T-helper 2 cell treated with Interferon-gamma antibody and Interleukin-4, amounts not matched to agents 100 ng/mL and 5 ng/mL, for 36 hours (primary cell): ENCODE data around the gene PRKAR1B. TPM values are rescaled to one million over a fixed set of nuclear protein-coding genes. Genes with fewer than 3 reads are reported as not detected.
"Not testable (repeated sequence)": the region's sequence is repeated elsewhere in the genome, so short reads cannot be mapped to it uniquely, and the experiment has no call there.

Experiments
- intact Hi-C: fragments of 100-400 bp; cut with micrococcal nuclease; formaldehyde crosslinking; loops from one replicate; pipeline ENCODE4 v1.15.1; 2023
- total RNA-seq: library from RNA; stranded (reverse); gene quantifications from 2 replicates; pipeline ENCODE4 v1.2.3, GENCODE V29; 2022

The PRKAR1B gene
- total RNA-seq, 1 donor from 2014 or later, result 32.7 TPM

DNA sequence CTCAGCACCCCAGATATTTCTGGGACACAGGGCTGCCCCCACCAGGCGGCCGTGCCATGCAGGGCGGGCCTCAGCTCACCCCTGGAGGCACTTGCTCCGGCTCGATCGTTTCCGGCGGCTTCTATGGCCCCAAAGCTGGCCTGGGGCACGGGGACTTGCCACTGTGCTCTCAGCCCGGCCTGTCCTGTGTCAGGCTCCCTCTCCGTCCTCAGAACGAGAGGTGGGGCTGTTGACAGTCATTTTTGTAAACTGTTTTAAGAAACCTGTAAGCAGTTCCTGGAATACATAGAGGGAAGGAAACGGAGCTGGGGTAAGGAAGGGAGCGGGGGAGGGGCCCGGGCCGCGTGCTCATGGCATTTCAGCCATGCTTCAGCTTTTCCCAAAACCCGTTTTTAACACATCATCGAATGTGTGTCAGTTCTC, 30.7 kb upstream of the PRKAR1B start:
- intact Hi-C loops, result no loop called here

DNA sequence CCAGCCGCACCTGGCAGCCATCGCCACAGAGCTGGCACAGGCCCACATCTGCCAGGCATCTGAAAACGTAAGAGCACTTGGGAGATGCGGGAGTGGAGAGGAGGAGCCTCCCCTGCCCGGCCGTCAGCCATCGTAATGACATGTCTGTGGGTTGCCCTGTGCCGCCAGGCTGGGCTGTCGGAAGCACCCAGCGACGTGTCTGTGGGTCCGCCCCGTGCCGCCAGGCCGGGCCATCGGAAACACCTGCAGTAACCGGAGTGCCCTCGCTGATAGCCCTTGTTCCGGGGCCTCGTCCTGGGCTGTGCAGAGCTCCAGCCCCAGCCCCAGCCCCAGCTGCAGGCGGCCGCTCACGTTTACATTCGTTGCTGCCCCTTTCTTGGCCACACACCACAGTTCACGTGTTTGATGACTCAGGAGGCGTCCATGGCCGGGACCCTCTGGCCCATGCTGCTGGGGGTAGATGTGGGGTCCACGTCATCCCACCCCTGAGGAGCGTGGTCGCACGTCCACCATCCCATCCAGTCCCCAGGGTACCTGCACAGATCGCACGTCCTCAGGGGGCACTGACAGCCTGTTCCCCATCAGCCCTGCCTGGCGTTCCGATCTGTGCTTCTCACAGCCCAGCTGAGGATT, 30.0 kb upstream of the PRKAR1B start:
- intact Hi-C loops, result no loop called here

DNA sequence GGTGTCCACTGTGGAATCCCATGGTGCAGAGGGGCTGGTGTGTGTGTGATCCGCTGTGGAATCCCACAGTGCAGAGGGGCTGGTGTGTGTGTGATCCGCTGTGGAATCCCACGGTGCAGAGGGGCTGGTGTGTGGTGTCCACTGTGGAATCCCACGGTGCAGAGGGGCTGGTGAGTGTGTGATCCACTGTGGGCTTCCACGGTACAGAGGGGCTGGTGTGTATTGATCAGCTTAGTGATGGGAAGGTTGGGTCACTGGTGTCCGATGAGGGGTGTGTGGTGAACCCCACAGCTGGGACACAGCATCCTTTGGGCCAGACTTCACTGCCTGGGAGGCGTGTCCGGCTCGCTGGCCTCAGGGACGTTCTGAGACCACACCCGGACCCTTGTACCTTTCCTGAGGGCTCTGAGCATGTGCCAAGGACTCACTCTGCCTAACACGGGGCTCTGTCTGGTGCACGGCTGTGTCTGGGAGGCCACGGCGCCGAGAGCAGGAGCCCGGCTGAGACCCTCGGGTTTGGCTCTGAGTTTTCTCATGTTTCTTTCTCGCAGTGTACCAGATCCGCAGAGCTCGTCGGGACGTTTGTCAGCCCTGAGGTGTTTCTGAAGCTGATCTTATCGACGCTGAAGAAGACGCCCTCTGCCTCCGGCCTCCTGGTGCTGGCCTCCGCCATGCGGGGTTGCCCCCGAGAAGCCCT, 29.3 kb upstream of the PRKAR1B start:
- intact Hi-C loops, result no loop called here

DNA sequence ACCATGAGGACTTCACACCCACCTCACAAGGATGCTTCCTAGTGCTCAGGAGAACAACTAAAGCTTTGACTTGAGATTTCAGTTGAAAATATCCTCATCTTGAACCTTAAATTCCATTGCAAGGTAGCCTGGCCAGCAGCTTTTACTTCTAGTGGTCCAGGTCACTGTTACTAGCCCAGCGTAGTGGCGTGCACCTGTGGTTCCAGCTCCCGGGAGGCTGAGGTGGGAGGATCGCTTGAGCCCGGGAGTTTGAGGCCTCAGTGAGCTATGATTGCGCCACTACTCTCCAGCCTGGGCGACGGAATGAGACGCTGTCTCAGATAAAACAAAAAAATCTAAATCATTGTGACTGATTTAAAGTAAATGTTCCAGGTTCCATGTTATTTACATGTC, 28.3 kb upstream of the PRKAR1B start:
- intact Hi-C loops, result no loop called here

DNA sequence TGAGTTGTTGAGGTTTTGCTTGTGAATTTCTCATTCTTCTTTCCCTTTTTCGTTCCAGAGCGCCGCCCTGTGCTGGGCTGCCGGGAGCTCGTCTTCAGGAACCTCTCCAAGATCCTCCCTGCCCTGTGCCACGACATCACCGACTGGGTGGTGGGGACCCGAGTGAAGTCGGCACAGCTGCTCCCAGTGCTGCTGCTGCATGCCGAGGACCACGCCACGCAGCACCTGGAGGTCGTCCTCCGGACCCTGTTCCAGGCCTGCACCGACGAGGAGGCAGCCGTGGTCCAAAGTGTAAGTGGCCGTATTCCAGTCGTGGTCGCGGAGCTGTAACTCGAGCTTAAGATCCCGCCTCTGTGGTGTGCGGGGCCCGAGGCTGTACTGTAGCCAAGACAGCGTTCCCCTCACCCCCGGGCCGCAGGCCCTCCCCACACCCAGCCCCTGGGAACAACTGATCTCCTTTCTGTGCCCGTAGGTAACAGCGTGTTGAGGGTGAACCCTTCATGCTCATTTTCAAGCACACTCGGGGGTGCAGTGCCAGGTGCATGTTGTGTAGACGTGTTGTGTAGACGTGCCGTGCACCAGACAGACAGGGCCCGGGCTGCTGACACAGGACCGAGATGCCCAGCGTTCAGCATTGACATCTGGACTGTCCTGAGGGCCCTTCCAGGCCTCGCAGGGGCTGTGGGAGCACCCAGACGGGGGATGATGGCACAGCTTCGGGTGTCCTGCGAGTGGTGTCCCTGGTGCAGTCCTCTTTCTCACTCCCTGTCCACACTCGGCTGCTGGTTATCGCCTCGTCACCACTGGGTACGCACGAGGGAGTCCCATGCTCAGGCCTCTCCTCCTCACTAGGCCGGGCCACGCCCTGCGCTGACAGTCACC, 27.7 kb upstream of the PRKAR1B start:
- intact Hi-C loops, result no loop called here

DNA sequence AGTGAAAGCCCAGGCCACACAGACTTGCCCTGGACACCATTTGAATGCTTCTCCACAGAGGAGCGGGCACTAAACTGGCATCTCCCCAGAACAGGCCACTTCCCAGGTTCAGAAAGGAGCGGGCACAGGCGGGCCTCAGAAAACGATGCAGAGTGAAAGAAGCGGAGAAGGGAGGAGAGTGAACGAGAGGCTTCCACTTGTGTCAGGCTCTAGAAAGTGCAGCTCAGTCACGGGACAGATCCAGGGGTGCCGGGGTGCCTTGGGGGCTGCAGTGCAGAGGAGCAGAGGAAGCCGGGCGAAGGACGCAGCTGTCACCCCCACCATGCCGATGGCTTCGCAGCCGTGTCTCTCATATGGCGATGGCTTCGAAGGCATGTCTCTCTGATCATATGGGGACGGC, 26.1 kb upstream of the PRKAR1B start:
- intact Hi-C loops, result no loop called here

DNA sequence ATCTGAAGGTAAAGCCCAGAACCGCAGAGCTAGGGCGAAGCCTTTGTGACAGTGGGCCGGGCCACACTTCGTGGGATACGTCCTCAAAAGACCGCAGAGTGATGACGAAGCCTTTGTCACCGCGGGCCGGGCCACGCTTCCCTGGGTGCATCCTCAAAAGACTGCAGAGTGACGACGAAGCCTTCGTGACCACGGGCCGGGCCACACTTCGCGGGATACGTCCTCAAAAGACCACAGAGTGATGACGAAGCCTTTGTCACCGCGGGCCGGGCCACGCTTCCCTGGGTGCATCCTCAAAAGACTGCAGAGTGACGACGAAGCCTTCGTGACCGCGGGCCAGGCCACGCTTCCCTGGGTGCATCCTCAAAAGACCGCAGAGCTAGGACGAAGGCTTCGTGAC, 25.2 kb upstream of the PRKAR1B start:
- intact Hi-C loops, result not testable (repeated sequence)

DNA sequence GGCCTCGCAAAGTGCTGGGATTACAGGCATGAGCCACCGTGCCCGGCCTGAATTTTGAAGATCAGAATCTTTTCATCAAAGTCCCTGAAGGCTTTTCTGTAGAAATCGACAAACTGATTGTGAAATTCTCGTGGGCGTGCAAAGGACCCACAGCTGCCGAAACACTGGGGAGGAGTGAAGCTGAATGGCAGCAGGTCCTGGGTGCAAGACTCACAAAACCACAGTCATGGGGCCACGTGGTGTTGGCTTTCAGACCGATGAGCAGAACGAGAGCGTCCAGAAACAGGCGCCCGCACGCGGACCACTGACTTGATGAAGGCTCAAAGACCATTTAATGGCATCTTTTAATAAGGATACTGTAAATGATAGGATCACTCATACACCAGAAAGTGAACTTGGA, 24.7 kb upstream of the PRKAR1B start:
- intact Hi-C loops, result no loop called here

DNA sequence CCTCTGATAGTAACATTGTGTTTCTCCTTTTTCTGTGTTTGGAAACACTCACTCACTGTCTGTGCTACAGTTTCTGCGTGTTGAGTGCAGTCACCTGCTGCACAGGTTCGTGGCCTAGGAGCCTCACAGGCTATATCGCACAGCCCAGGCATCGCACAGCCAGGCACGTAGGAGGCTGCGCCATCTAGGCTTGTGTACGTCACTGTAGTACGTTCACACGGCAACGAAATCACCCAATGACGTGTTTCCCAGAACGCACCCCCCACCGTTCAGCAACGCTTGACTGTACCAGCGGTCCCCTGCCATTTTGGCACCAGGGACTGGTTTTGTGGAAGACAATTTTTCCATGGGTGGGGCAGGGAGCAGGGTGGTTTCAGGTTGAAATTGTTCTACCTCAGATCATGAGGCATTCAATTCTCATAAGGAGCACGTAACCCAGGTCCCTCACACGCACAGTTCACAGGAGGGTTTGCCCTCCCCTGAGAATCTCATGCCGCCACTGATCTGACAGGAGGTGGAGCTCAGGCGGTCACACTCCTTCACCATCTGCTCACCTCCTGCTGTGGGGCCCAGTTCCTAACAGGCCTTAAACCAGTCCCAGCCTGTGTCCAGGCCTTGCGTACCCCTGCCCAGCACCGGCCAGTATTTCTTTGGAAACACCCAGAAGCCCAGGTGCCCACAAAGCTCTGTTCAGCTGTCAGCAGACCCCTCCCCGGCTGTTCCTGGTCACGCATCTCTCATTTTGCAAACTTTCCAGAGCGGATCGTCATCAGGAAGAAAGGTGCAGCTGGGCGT, 23.2 kb upstream of the PRKAR1B start:
- intact Hi-C loops, result no loop called here

DNA sequence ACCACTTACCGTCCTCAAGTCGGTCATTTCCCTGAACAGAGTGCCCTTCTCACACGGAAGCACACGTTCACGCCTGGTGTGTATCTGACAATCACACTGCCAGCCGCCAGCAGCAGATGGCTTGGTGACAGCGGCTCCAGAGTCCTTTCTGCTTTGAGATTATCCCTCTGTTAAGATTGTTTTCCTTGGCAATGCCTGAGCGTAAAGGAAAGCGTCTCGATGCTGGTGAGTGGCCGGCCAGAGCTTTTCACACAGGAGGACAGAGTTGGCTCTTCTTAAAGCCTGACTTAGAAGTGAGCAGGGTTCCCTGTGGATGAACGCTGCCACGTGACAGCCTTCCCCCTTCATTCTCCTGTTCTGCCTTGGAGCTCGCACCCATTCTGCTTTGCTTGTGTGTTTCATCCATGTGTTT, 22.1 kb upstream of the PRKAR1B start:
- intact Hi-C loops, result no loop called here

DNA sequence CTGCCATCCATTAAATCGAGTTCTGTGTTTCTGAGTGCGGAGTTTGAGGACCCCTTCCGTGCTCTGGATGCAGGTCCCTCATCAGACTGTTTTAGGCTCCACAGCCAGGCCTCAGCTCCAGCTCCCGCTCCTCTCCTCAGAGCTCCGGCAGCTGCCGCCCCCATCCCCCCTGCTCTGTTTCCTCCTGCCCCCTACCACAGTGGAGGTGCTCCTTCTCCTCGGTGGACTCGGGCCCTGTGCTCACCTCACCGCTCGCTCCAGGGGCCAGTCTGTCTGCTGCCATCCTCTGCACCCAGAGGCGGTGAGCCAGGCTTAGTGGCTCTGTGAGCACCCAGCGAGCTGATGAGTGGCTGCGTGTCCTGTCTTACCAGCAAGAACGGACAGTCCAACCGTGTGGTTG, 21.4 kb upstream of the PRKAR1B start:
- intact Hi-C loops, result no loop called here

DNA sequence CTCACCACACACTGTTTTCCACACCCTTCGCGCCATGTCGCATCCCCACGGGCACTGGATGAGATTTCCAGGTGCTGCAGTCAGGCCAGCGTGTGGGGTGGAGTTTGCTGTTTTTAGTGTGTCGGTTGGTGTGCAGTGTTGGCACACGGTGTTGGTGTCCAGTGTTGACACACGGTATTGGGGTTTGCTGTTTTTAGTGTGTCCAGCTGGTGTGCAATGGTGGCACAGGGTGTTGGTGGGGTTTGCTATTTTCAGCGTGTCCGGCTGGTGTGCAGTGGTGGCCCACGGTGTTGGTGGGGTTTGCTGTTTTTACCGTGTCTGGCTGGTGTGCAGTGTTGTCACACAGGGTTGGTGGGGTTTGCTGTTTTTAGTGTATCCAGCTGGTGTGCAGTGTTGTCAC, 20.1 kb upstream of the PRKAR1B start:
- intact Hi-C loops, result no loop called here

DNA sequence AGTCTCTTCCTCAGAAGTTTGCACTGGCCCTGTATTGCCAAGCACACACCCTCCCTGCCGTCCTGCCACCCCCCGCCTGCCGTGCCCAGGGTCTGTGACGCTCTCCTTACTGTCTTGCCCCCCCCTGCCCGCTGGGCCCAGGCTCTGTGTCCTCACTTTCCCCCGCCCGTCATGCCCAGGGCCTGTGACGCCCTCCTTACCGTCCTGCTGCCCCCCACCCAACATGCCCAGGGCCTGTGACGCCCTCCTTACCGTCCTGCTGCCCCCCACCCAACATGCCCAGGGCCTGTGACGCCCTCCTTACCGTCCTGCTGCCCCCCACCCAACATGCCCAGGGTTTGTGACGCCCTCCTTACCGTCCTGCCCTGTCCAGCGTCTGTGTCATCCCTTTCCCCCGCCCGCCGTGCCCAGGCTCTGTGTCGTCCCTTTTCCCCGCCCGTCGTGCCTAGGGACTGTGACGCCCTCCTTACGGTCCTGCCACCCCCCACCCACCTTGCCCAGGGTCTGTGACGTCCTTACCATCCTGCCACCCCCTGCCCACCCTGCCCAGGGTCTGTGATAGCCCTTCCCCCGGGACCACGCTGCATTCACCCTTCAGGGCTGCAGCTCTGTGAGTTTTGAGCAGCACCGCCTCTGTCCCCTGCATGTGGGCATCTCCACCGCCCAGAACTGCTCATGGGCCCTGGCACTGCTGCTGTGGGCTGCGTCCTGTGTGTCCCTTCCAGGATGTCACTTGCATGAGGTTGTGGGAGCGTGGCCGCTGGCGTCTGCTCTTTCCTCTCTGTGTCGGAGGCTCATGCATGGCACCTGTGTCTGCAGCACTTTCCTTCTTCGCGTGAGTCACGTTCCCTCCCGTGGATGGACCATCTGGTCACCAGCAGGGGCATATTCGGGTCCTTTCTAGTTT, 19.3 kb upstream of the PRKAR1B start:
- intact Hi-C loops, result no loop called here

DNA sequence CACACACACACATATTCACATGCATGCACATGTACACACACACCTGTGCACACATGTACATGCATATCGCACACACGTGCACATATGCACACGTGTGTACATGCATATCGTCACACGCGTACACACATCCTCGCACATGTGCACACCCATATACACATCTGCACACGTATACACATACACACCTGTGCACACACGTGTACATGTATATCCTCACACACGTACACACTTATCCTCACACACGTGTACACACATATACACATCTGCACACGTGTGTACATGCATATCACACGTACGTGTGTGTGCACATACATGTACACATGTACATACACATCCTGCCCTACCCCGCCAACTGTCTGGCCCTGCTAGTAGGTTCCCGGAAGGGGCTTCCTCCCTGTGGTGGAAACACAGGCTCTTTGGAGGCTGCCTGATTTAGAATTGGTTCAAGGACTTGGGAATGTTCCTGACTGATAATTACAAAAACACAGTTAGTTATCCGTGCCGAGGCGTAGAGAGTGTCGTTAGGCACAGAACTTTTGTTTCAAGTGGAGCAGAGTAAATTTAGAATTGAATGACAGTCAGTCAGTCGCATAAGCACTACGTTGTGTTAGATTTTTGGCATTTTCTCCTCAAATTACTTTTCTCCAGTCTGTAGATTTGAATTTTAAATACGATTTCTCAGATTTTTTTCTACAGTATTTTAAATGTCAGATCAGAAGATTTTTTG, 18.5 kb upstream of the PRKAR1B start:
- intact Hi-C loops, result no loop called here

DNA sequence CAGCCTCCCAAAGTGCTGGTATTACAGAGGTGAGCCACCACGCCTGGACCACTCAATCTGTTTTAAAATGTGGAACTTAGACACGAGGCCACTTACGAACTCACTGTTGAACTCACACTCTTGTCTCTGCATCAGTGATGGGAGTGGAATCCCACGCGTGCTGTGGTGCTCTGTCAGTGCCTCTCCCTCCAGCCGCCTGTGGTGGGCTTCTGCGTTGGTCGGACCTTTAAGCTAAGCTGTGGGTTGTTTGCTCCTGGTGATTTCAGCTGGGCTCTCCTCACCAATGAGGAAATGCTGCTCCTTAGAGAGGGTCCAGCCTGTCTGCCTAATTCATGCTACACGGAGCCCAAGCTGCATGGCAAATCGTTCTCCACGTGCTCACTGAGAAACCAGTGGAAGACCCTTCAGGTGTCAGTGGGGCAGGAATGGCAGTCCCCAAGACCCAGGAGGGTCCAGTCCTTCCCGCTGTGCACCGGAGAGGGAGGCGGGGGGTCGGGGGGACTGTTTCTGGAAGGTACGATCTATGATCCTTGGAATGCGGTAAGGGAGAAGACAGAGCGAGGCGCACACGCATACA, 17.9 kb upstream of the PRKAR1B start:
- intact Hi-C loops, result no loop called here

DNA sequence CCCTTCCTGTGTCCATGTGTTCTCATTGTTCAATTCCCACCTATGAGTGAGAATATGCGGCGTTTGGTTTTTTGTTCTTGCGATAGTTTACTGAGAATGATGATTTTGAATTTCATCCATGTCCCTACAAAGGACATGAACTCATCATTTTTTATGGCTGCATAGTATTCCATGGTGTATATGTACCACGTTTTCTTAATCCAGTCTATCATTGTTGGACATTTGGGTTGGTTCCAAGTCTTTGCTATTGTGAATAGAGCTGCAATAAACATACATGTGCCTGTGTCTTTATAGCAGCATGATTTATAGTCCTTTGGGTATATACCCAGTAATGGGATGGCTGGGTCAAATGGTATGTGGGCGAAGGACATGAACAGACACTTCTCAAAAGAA, 17.0 kb upstream of the PRKAR1B start:
- intact Hi-C loops, result not testable (repeated sequence)

DNA sequence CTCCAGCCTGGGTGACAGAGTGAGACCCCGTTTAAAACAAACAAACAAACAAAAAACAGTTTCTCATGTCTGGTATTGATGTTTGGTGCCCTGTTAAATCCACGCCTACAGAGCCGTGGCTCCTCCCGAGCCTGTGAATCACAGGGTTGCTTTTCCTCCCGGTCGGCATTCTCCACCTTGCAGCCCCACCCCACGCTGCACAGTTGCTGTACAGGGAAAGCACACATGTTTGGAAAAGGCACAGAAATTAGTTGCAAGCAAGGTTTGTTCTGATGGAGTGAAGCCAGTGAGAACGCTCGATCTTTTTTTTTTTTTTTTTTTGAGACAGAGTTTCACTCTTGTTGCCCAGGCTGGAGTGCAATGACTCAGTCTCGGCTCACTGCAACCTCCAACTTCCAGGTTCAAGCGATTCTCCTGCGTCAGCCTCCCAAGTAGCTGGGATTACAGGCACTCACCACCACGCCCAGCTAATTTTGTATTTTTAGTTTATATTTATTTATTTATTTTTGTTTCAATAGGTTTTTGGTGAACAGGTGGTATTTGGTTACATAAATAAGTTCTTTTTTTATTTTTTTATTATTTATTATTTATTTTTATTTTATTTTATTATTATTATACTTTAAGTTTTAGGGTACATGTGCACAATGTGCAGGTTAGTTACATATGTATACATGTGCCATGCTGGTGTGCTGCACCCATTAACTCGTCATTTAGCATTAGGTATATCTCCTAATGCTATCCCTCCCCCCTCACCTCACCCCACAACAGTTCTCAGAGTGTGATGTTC, 16.5 kb upstream of the PRKAR1B start:
- intact Hi-C loops, result not testable (repeated sequence)

DNA sequence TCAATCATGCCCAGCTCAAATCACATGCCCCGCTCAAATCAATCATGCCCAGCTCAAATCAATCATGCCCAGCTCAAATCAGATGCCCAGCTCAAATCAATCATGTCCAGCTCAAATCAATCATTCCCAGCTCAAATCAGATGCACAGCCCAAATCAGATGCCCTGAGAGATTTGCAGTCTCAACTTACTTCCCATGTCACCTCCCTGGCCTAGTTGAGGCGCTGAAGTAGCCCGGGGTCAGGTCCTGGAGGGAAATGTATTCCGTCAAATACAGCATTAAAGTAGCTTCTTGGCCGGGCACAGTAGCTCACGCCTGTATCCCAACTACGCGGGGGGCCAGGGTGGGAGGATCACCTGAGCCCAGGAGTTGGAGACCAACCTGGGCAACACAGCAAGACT, 15.7 kb upstream of the PRKAR1B start:
- intact Hi-C loops, result no loop called here

DNA sequence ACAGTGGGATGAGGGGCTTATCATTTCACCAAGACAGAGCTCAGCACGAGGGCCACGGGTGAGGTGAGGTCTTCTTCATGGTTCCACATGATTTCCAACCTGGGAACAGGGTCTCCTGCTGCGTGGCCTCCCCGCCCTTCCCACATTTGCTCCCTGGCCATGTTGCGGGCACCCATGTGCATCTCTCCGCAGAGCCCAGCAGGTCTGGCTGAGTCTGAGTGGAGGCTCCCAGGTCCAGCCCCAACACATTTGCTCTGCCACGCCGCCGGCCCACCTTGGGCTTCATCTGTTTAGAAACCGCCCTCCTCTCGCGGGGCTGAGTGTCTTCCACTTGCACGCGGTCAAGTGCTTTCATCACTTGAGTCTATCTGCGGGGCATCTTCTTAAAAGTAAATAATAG, 14.8 kb upstream of the PRKAR1B start:
- intact Hi-C loops, result no loop called here
